HepG2 (cell line): Measurements from ENCODE around the gene INAFM2. TPM values are rescaled to one million over a fixed set of nuclear protein-coding genes. Genes with fewer than 3 reads are reported as not detected.
A peak's percentile ranks its signal among the peaks of the same experiment; 100 is the strongest.

Experiments used
- ATAD3A ChIP-seq: sonication (generic); formaldehyde crosslinking; IDR thresholded peaks from 2 replicates; pipeline ENCODE4 v1.4.0; 2020; ENCODE audit warnings: missing genetic modification reagents
- HCFC1 ChIP-seq: fragments of 150-350 bp; IDR thresholded peaks from 2 replicates; pipeline ENCODE4 v1.6.1; 2014; ENCODE audit warnings: low read depth, low read length
- HNRNPUL1 ChIP-seq: fragments of 200-400 bp; formaldehyde crosslinking; IDR thresholded peaks from 2 replicates; pipeline ENCODE4 v1.6.1; 2017; ENCODE audit warnings: low read depth, mild to moderate bottlenecking, low read length, moderate library complexity
- KLF13 ChIP-seq: sonication (generic); formaldehyde crosslinking; IDR thresholded peaks from 2 replicates; pipeline ENCODE4 v1.4.0; 2020; ENCODE audit warnings: mild to moderate bottlenecking, missing genetic modification reagents
- MIER2 ChIP-seq: IDR thresholded peaks from 2 replicates; pipeline ENCODE4 v1.6.1; 2016; ENCODE audit warnings: missing biosample characterization, missing genetic modification reagents
- MLLT10 ChIP-seq: sonication (generic); formaldehyde crosslinking; IDR thresholded peaks from 2 replicates; pipeline ENCODE4 v1.4.0; 2020; ENCODE audit warnings: missing genetic modification reagents
- MYC ChIP-seq: sonication (generic); formaldehyde crosslinking; IDR thresholded peaks from 2 replicates; pipeline ENCODE4 v1.9.0; 2021; ENCODE audit warnings: missing genetic modification reagents, borderline replicate concordance
- NFE2L2 ChIP-seq: fragments of 150-350 bp; IDR thresholded peaks from 2 replicates; pipeline ENCODE4 v1.6.1; 2014; ENCODE audit warnings: low read length
- PAF1 ChIP-seq: IDR thresholded peaks from 2 replicates; pipeline ENCODE4 v1.6.1; 2016; ENCODE audit warnings: missing genetic modification reagents, missing compliant biosample characterization
- POGZ ChIP-seq: sonication (generic); formaldehyde crosslinking; IDR thresholded peaks from 2 replicates; pipeline ENCODE4 v1.4.0; 2020; ENCODE audit warnings: mild to moderate bottlenecking, missing genetic modification reagents
- POLR2A ChIP-seq, 2 experiments: IDR thresholded peaks; 2 replicates each; pipeline ENCODE4 v1.6.1; 2011; ENCODE audit warnings: low read depth in 2 of 2, low read length in 2 of 2, mild to moderate bottlenecking in 1 of 2, moderate library complexity in 1 of 2; ENCODE audit not compliant: insufficient read depth in 1 of 2
- SIN3A ChIP-seq: IDR thresholded peaks from 2 replicates; pipeline ENCODE4 v1.6.1; 2011; ENCODE audit warnings: low read depth, mild to moderate bottlenecking, control low read depth, low read length, borderline replicate concordance
- ZC3H4 ChIP-seq: sonication (generic); formaldehyde crosslinking; IDR thresholded peaks from 2 replicates; pipeline ENCODE4 v1.4.0; 2020; ENCODE audit warnings: missing genetic modification reagents, borderline replicate concordance
- ZEB1 ChIP-seq: IDR thresholded peaks from 2 replicates; pipeline ENCODE4 v1.6.1; 2012; ENCODE audit warnings: mild to moderate bottlenecking, low read depth, inconsistent platforms; ENCODE audit not compliant: insufficient replicate concordance
- ZFP36L1 ChIP-seq: sonication (generic); formaldehyde crosslinking; IDR thresholded peaks from 2 replicates; pipeline ENCODE4 v1.8.0; 2022; ENCODE audit warnings: mild to moderate bottlenecking, missing genetic modification reagents, moderate library complexity
- ZMYM4 ChIP-seq: sonication (generic); formaldehyde crosslinking; IDR thresholded peaks from 2 replicates; pipeline ENCODE4 v1.8.1; 2023; ENCODE audit warnings: mild to moderate bottlenecking, missing genetic modification reagents
- ZNF224 ChIP-seq: sonication (generic); formaldehyde crosslinking; IDR thresholded peaks from 2 replicates; pipeline ENCODE4 v1.5.0; 2020; ENCODE audit warnings: mild to moderate bottlenecking, missing genetic modification reagents
- ZNF232 ChIP-seq: sonication (generic); formaldehyde crosslinking; IDR thresholded peaks from 2 replicates; pipeline ENCODE4 v1.4.0; 2020; ENCODE audit warnings: missing genetic modification reagents, borderline replicate concordance
- ZNF274 ChIP-seq: sonication (generic); formaldehyde crosslinking; IDR thresholded peaks from 2 replicates; pipeline ENCODE4 v1.5.1; 2020; ENCODE audit warnings: mild to moderate bottlenecking, missing genetic modification reagents
- ZNF292 ChIP-seq: sonication (generic); formaldehyde crosslinking; IDR thresholded peaks from 2 replicates; pipeline ENCODE4 v1.8.1; 2022; ENCODE audit warnings: mild to moderate bottlenecking, low read depth, missing genetic modification reagents, borderline replicate concordance
- ZNF331 ChIP-seq: sonication (generic); formaldehyde crosslinking; IDR thresholded peaks from 2 replicates; pipeline ENCODE4 v1.4.0; 2020; ENCODE audit warnings: missing genetic modification reagents
- ZNF430 ChIP-seq: sonication (generic); formaldehyde crosslinking; IDR thresholded peaks from 2 replicates; pipeline ENCODE4 v1.9.0; 2021; ENCODE audit warnings: mild to moderate bottlenecking, missing genetic modification reagents
- ZNF441 ChIP-seq: sonication (generic); formaldehyde crosslinking; IDR thresholded peaks from 2 replicates; pipeline ENCODE4 v1.7.0; 2021; ENCODE audit warnings: missing genetic modification reagents, borderline replicate concordance
- ZNF530 ChIP-seq: sonication (generic); formaldehyde crosslinking; IDR thresholded peaks from 2 replicates; pipeline ENCODE4 v1.5.0; 2020; ENCODE audit warnings: low read depth, mild to moderate bottlenecking, missing genetic modification reagents
- ZNF577 ChIP-seq: sonication (generic); formaldehyde crosslinking; IDR thresholded peaks from 2 replicates; pipeline ENCODE4 v1.4.0; 2020; ENCODE audit warnings: mild to moderate bottlenecking, low read depth, missing genetic modification reagents, borderline replicate concordance
- ZNF766 ChIP-seq: sonication (generic); formaldehyde crosslinking; IDR thresholded peaks from 2 replicates; pipeline ENCODE4 v1.5.0; 2020; ENCODE audit warnings: missing genetic modification reagents, borderline replicate concordance
- polyA plus RNA-seq, 8 experiments: library from polyadenylated mRNA; depleted of rRNA in 3 of 8; stranded (reverse) in 7 of 8; unstranded in 1 of 8; fragments of >200 nt; fragmentation: Illumina TruSeq in 4 of 8; extraction: Trizol in 4 of 8; gene quantifications; 2 replicates each; pipeline versions ENCODE4 v1.2.1 to v1.2.3, GENCODE V29; 2011 to 2016; ENCODE audit warnings: low read depth in 4 of 8, missing spikeins in 1 of 8, mixed read lengths in 1 of 8; ENCODE audit not compliant: insufficient read depth in 1 of 8
- total RNA-seq, 5 experiments: library from RNA; depleted of rRNA; stranded (reverse); fragments of >200 nt; fragmentation: Illumina TruSeq; extraction: Trizol; gene quantifications; 2 replicates each; pipeline ENCODE4 v1.2.3, GENCODE V29; 2016; ENCODE audit warnings: low read depth in 1 of 5
- TF ChIP-seq, protein P1 (sequence below): sonication (generic); formaldehyde crosslinking; IDR thresholded peaks from 2 replicates; pipeline ENCODE4 v1.4.0; 2020; ENCODE audit warnings: missing genetic modification reagents
- TF ChIP-seq, protein P2 (sequence below): sonication (generic); formaldehyde crosslinking; IDR thresholded peaks from 2 replicates; pipeline ENCODE4 v1.4.0; 2020; ENCODE audit warnings: mild to moderate bottlenecking, missing genetic modification reagents

INAFM2 gene
- total and polyA plus RNA-seq, 2 of the 13 experiments (the other 11 are each of a cell fraction or from before 2014, with no cell fraction given): 5.5 to 6.5 TPM

DNA sequence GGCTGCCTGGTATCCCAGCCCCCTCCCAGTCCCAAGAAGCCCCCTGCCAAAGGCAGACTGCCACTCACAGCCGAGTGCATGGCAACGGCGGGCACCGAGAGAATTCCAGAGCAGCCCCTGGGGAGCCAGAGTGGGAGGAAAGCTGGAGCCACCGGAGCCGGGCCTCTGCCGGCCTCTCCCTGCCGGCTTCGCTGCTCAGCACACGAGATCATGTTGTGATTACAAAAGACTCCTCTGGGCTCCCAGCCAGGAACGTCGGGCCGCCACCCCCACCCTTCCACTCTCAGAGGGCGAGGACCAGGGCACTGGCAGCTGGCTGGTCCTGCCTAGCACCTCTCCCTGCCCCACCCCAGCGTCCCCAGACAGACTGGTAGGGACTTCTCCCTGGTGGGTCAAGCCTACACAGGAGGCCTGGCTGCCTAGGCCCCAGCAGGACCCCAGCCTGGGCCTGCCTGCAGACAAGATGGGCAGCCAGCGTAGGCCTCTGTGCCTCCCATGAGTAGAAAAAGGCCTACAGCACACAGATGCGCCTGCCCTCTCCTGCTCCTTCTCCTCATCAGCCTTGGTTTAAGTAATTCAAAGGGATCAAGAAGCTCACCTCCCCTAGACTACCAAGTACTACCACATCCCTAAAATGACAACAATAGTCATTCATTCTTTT, 17.4 kb downstream of the INAFM2 start, which contains the start of gene CCDC9B (continued):
- TF ChIP-seq, protein P1, sequence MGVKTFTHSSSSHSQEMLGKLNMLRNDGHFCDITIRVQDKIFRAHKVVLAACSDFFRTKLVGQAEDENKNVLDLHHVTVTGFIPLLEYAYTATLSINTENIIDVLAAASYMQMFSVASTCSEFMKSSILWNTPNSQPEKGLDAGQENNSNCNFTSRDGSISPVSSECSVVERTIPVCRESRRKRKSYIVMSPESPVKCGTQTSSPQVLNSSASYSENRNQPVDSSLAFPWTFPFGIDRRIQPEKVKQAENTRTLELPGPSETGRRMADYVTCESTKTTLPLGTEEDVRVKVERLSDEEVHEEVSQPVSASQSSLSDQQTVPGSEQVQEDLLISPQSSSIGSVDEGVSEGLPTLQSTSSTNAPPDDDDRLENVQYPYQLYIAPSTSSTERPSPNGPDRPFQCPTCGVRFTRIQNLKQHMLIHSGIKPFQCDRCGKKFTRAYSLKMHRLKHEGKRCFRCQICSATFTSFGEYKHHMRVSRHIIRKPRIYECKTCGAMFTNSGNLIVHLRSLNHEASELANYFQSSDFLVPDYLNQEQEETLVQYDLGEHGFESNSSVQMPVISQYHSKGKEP (CRISPR knock-in tag): no peak
- no peak for TF ChIP-seq HNRNPUL1
- no peak for TF ChIP-seq ZNF530 (CRISPR knock-in tag)
- TF ChIP-seq ZFP36L1 (CRISPR knock-in tag): no peak
- no peak for TF ChIP-seq ZNF577 (CRISPR knock-in tag)
- no peak for TF ChIP-seq MIER2 (CRISPR knock-in tag)
- TF ChIP-seq ZNF224 (CRISPR knock-in tag): no peak
- no peak for TF ChIP-seq ZNF274 (CRISPR knock-in tag)
- no peak for TF ChIP-seq ZNF441
- no peak for TF ChIP-seq HCFC1
- TF ChIP-seq, protein P2, sequence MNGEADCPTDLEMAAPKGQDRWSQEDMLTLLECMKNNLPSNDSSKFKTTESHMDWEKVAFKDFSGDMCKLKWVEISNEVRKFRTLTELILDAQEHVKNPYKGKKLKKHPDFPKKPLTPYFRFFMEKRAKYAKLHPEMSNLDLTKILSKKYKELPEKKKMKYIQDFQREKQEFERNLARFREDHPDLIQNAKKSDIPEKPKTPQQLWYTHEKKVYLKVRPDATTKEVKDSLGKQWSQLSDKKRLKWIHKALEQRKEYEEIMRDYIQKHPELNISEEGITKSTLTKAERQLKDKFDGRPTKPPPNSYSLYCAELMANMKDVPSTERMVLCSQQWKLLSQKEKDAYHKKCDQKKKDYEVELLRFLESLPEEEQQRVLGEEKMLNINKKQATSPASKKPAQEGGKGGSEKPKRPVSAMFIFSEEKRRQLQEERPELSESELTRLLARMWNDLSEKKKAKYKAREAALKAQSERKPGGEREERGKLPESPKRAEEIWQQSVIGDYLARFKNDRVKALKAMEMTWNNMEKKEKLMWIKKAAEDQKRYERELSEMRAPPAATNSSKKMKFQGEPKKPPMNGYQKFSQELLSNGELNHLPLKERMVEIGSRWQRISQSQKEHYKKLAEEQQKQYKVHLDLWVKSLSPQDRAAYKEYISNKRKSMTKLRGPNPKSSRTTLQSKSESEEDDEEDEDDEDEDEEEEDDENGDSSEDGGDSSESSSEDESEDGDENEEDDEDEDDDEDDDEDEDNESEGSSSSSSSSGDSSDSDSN (CRISPR knock-in tag): peak; percentile 75
- TF ChIP-seq KLF13 (CRISPR knock-in tag): no peak
- peak; percentile 70; the same call in 1 of the 2 replicates for TF ChIP-seq ZNF232 (CRISPR knock-in tag)
- no peak for TF ChIP-seq ZEB1
- TF ChIP-seq ZNF430 (CRISPR knock-in tag): no peak
- 0 out of 2 replicates have a peak, but pooled peaks have one; percentile 22 for TF ChIP-seq ZNF292 (CRISPR knock-in tag)
- no peak for TF ChIP-seq MLLT10
- TF ChIP-seq ZC3H4 (CRISPR knock-in tag): no peak
- 0 out of 2 replicates have a peak, but pooled peaks have one; percentile 66 for TF ChIP-seq SIN3A
- no peak for TF ChIP-seq PAF1 (CRISPR knock-in tag)
- no peak for TF ChIP-seq POGZ (CRISPR knock-in tag)
- peak in 1 of 2 experiments; percentile 58; a peak in 2 of 4 replicates for TF ChIP-seq POLR2A (IDR thresholded peaks at IDR 0.05; ENCODE audit: insufficient read depth in 1 of 2, low read depth in 2 of 2, low read length in 2 of 2)
- 0 out of 2 replicates have a peak, but pooled peaks have one; percentile 4 for TF ChIP-seq ZMYM4 (CRISPR knock-in tag)
- TF ChIP-seq NFE2L2: no peak
- peak; percentile 42; the same call in 1 of the 2 replicates for TF ChIP-seq MYC
- TF ChIP-seq ZNF766: no peak
- TF ChIP-seq ATAD3A (CRISPR knock-in tag): no peak
- TF ChIP-seq ZNF331: 0 out of 2 replicates have a peak, but pooled peaks have one; percentile 21
